Activated CD8-positive, alpha-beta T cell treated with anti-CD3 and anti-CD28 coated beads, Interleukin-2, amount 10 ng/mL, durations not matched to agents 7 days and 5 days (primary cell): Measurements from ENCODE around the gene ARMC9. TPM values are rescaled to one million over a fixed set of nuclear protein-coding genes. Genes with fewer than 3 reads are reported as not detected.

ENCODE experiments used
- ATAC-seq: fragments of 150-1000 bp; cut with Tn5 transposase; one replicate; pipeline ENCODE4 v1.10.0; 2021; ENCODE audit warnings: moderate library complexity
- CTCF ChIA-PET: fragments of 350-600 bp; sonication (Branson Sonifier 250); formaldehyde crosslinking; loops from one replicate; lab custom pipeline; 2021; ENCODE audit warnings: antibody characterized with exemption; lab: Charles Lee
- POLR2A ChIA-PET: fragments of 350-600 bp; sonication (Branson Sonifier 250); formaldehyde crosslinking; loops from one replicate; lab custom pipeline; 2021; ENCODE audit warnings: antibody characterized with exemption; lab: Charles Lee
- DNase-seq: peaks from one replicate; pipeline ENCODE4 v3.0.0-alpha.2; 2020
- H3K27ac Mint-ChIP-seq: one replicate; pipeline ENCODE4 v1.8.0; 2021; ENCODE audit warnings: mild to moderate bottlenecking, mixed read lengths
- H3K27me3 Mint-ChIP-seq: one replicate; pipeline ENCODE4 v1.8.0; 2021; ENCODE audit warnings: low read depth, mixed read lengths
- H3K36me3 Mint-ChIP-seq: one replicate; pipeline ENCODE4 v1.8.0; 2021; ENCODE audit warnings: low read depth, mixed read lengths
- H3K4me1 Mint-ChIP-seq: one replicate; pipeline ENCODE4 v1.8.0; 2021; ENCODE audit warnings: low read depth, mixed read lengths
- H3K4me3 Mint-ChIP-seq: one replicate; pipeline ENCODE4 v1.8.0; 2021; ENCODE audit warnings: mild to moderate bottlenecking, mixed read lengths
- H3K9me3 Mint-ChIP-seq: one replicate; pipeline ENCODE4 v1.8.0; 2022; ENCODE audit warnings: mixed read lengths; ENCODE audit not compliant: insufficient read depth
- total RNA-seq, 2 experiments: library from RNA; stranded (reverse); gene quantifications; one replicate each; pipeline ENCODE4 v1.2.3, GENCODE V29; 2021

The ARMC9 gene
- total RNA-seq, 2 experiments from 2014 or later: 0.65 to 0.92 TPM

- Mint-ChIP-seq H3K27me3 (no peaks in the 10 kb centered on the region), H3K27ac (no peak overlapping the region), H3K9me3 (no peaks in the 10 kb centered on the region), H3K4me3 (no peak overlapping the region), H3K4me1 (no peaks in the 10 kb centered on the region), H3K36me3 (no peaks in the 10 kb centered on the region)
- POLR2A ChIA-PET: no interaction called here
- no peak for ATAC-seq
- CTCF ChIA-PET: no interaction called here
- no peak for DNase-seq
Measured at GRCh38 chr2:231378026-231378722, 179.7 kb downstream of the ARMC9 start.

GRCh38 chr2:231379266-231380215 is 181.1 kb downstream of the ARMC9 start:
- Mint-ChIP-seq H3K9me3 (no peaks in the 10 kb centered on the region), H3K4me3 (no peak overlapping the region), H3K27me3 (no peaks in the 10 kb centered on the region), H3K27ac (no peak overlapping the region), H3K4me1 (no peaks in the 10 kb centered on the region), H3K36me3 (no peaks in the 10 kb centered on the region)
- ChIA-PET POLR2A (no interaction called here), CTCF (no interaction called here)
- DNase-seq (no peak), ATAC-seq (no peak)

GRCh38 chr2:231380307-231380706 is 181.9 kb downstream of the ARMC9 start:
- DNase-seq (no peak), ATAC-seq (no peak)
- POLR2A ChIA-PET: no interaction called here
- CTCF ChIA-PET: no interaction called here
- Mint-ChIP-seq H3K4me1 (no peaks in the 10 kb centered on the region), H3K9me3 (no peaks in the 10 kb centered on the region), H3K4me3 (no peak overlapping the region), H3K27ac (no peak overlapping the region), H3K27me3 (no peaks in the 10 kb centered on the region), H3K36me3 (no peaks in the 10 kb centered on the region)

- ChIA-PET CTCF (no interaction called here), POLR2A (no interaction called here)
- DNase-seq (no peak), ATAC-seq (no peak)
- H3K27me3 Mint-ChIP-seq: peaks cover 3% of the 10 kb centered on the region
- H3K9me3 Mint-ChIP-seq: no peaks in the 10 kb centered on the region
- H3K4me1 Mint-ChIP-seq: no peaks in the 10 kb centered on the region
- H3K27ac Mint-ChIP-seq: no peak overlapping the region
- H3K4me3 Mint-ChIP-seq: no peak overlapping the region
- H3K36me3 Mint-ChIP-seq: no peaks in the 10 kb centered on the region
Measured at GRCh38 chr2:231380991-231381847, 182.8 kb downstream of the ARMC9 start.

- ATAC-seq: no peak
- POLR2A ChIA-PET: no interaction called here
- CTCF ChIA-PET: no interaction called here
- Mint-ChIP-seq H3K4me1 (no peaks in the 10 kb centered on the region), H3K27ac (no peak overlapping the region), H3K36me3 (no peaks in the 10 kb centered on the region), H3K9me3 (no peaks in the 10 kb centered on the region), H3K4me3 (no peak overlapping the region), H3K27me3 (peaks cover 5% of the 10 kb centered on the region)
- no peak for DNase-seq
Measured at GRCh38 chr2:231382116-231382515, 183.7 kb downstream of the ARMC9 start.

- no peaks in the 10 kb centered on the region for H3K9me3 Mint-ChIP-seq
- no peaks in the 10 kb centered on the region for H3K36me3 Mint-ChIP-seq
- ATAC-seq (no peak), DNase-seq (no peak)
- CTCF ChIA-PET: interaction anchor here (0.6 to 1.0 kb wide), 2 partner anchors 33 to 157 kb away, joined by 3 to 4 read pairs; no protein-coding TSS in a partner anchor
- no peak overlapping the region for H3K27ac Mint-ChIP-seq
- POLR2A ChIA-PET: interaction anchor here (0.6 kb wide), 1 partner anchor 668 kb away, joined by 3 read pairs; no protein-coding TSS in a partner anchor
- H3K4me1 Mint-ChIP-seq: no peaks in the 10 kb centered on the region
- peaks cover 5% of the 10 kb centered on the region for H3K27me3 Mint-ChIP-seq
- no peak overlapping the region for H3K4me3 Mint-ChIP-seq
Measured at GRCh38 chr2:231383416-231384108, 185.1 kb downstream of the ARMC9 start.

- DNase-seq: no peak
- ChIA-PET POLR2A (interaction anchor here (0.6 kb wide), 1 partner anchor 667 kb away, joined by 3 read pairs; no protein-coding TSS in a partner anchor), CTCF (interaction anchor here (0.6 kb wide), 1 partner anchor 32 kb away, joined by 4 read pairs; no protein-coding TSS in a partner anchor)
- Mint-ChIP-seq H3K4me1 (no peaks in the 10 kb centered on the region), H3K36me3 (no peaks in the 10 kb centered on the region), H3K27me3 (peaks cover 5% of the 10 kb centered on the region), H3K9me3 (no peaks in the 10 kb centered on the region), H3K4me3 (no peak overlapping the region), H3K27ac (no peak overlapping the region)
- ATAC-seq: no peak
Measured at GRCh38 chr2:231384109-231384435, 185.6 kb downstream of the ARMC9 start.

GRCh38 chr2:231384970-231385369 is 186.5 kb downstream of the ARMC9 start:
- ATAC-seq (no peak), DNase-seq (no peak)
- H3K4me1 Mint-ChIP-seq: no peaks in the 10 kb centered on the region
- H3K9me3 Mint-ChIP-seq: no peaks in the 10 kb centered on the region
- peaks cover 8% of the 10 kb centered on the region for H3K27me3 Mint-ChIP-seq
- no peak overlapping the region for H3K4me3 Mint-ChIP-seq
- POLR2A ChIA-PET: no interaction called here
- no peak overlapping the region for H3K27ac Mint-ChIP-seq
- CTCF ChIA-PET: no interaction called here
- no peaks in the 10 kb centered on the region for H3K36me3 Mint-ChIP-seq

- H3K36me3 Mint-ChIP-seq: no peaks in the 10 kb centered on the region
- no peak overlapping the region for H3K4me3 Mint-ChIP-seq
- no peak overlapping the region for H3K27ac Mint-ChIP-seq
- no peaks in the 10 kb centered on the region for H3K4me1 Mint-ChIP-seq
- no peaks in the 10 kb centered on the region for H3K9me3 Mint-ChIP-seq
- DNase-seq (no peak), ATAC-seq (no peak)
- ChIA-PET POLR2A (no interaction called here), CTCF (no interaction called here)
- H3K27me3 Mint-ChIP-seq: peaks cover 8% of the 10 kb centered on the region
Measured at GRCh38 chr2:231385429-231385828, 187.0 kb downstream of the ARMC9 start.

- ATAC-seq (no peak), DNase-seq (no peak)
- Mint-ChIP-seq H3K9me3 (no peaks in the 10 kb centered on the region), H3K36me3 (no peaks in the 10 kb centered on the region), H3K4me1 (no peaks in the 10 kb centered on the region), H3K4me3 (no peak overlapping the region), H3K27ac (no peak overlapping the region), H3K27me3 (peaks cover 8% of the 10 kb centered on the region)
- ChIA-PET POLR2A (no interaction called here), CTCF (no interaction called here)
Measured at GRCh38 chr2:231386446-231386845, 188.0 kb downstream of the ARMC9 start.
